Activated CD4-positive, alpha-beta T cell treated with anti-CD3 and anti-CD28 coated beads for 36 hours (primary cell): ENCODE results near the gene PRSS8. TPM values are rescaled to one million over a fixed set of nuclear protein-coding genes. Genes with fewer than 3 reads are reported as not detected.
"Not testable (repeated sequence)": the region's sequence is repeated elsewhere in the genome, so short reads cannot be mapped to it uniquely, and the experiment has no call there.

Experiments
- ATAC-seq: fragments of 200-7000 bp; cut with Tn5 transposase; one replicate; pipeline ENCODE4 v1.10.0; 2021; ENCODE audit warnings: mild to moderate bottlenecking, moderate library complexity
- CTCF ChIA-PET: fragments of 350-600 bp; sonication (Branson Sonifier 250); formaldehyde crosslinking; loops from one replicate; lab custom pipeline; 2021; ENCODE audit warnings: antibody characterized with exemption; lab: Charles Lee
- POLR2A ChIA-PET: fragments of 350-600 bp; sonication (Branson Sonifier 250); formaldehyde crosslinking; loops from one replicate; lab custom pipeline; 2021; ENCODE audit warnings: antibody characterized with exemption, inconsistent platforms; lab: Charles Lee
- DNase-seq: peaks from one replicate; pipeline ENCODE4 v3.0.0-alpha.2; 2020
- H3K27ac Mint-ChIP-seq: one replicate; pipeline ENCODE4 v1.8.0; 2021; ENCODE audit warnings: mixed read lengths
- H3K27me3 Mint-ChIP-seq: one replicate; pipeline ENCODE4 v1.8.0; 2021; ENCODE audit warnings: mixed read lengths
- H3K36me3 Mint-ChIP-seq: one replicate; pipeline ENCODE4 v1.8.0; 2021; ENCODE audit warnings: low read depth, mixed read lengths
- H3K4me1 Mint-ChIP-seq: one replicate; pipeline ENCODE4 v1.8.0; 2021; ENCODE audit warnings: mixed read lengths
- H3K4me3 Mint-ChIP-seq: one replicate; pipeline ENCODE4 v1.8.0; 2021; ENCODE audit warnings: mild to moderate bottlenecking, moderate library complexity, mixed read lengths
- H3K9me3 Mint-ChIP-seq: one replicate; pipeline ENCODE4 v1.8.0; 2021; ENCODE audit warnings: low read depth, mixed read lengths
- intact Hi-C, 2 experiments: fragments of 100-400 bp; cut with DNase I in 1 of 2; cut with micrococcal nuclease in 1 of 2; formaldehyde crosslinking; loops; one replicate each; pipeline versions ENCODE4 v1.14.2 to v1.15.1; 2022 to 2024; cut with DNase I, micrococcal nuclease
- total RNA-seq, 2 experiments: library from RNA; stranded (reverse); gene quantifications; one replicate each; pipeline ENCODE4 v1.2.3, GENCODE V29; 2021

The PRSS8 gene
- total RNA-seq, 2 experiments from 2014 or later = not detected

DNA sequence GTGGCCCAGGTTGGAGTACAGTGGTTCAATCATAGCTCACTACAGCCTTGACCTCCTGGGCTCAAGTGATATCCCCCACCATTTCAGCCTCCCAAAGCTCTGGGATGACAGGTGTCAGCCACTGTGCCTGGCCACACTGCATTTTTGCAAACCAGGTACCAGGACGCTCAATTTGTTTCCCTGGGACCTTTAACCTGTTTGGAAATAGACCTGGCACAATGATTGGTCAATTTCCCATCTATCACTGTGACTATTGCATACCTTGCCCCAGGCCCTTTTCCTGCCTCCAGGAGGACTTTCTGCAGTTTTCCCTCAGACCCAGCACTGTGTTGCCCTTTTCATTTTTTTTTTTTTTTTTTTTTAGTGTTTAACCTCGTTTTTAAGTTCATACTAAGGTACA, 33.3 kb upstream of the PRSS8 start:
- ChIA-PET CTCF (no interaction called here), POLR2A (no interaction called here)
- ATAC-seq (no peak), DNase-seq (no peak)
- H3K9me3 Mint-ChIP-seq = no peaks in the 10 kb centered on the region
- H3K4me1 Mint-ChIP-seq = no peaks in the 10 kb centered on the region
- no peak overlapping the region for H3K4me3 Mint-ChIP-seq
- no peak overlapping the region for H3K27ac Mint-ChIP-seq
- no peaks in the 10 kb centered on the region for H3K36me3 Mint-ChIP-seq
- no peaks in the 10 kb centered on the region for H3K27me3 Mint-ChIP-seq
- intact Hi-C loops = no loop called here

DNA sequence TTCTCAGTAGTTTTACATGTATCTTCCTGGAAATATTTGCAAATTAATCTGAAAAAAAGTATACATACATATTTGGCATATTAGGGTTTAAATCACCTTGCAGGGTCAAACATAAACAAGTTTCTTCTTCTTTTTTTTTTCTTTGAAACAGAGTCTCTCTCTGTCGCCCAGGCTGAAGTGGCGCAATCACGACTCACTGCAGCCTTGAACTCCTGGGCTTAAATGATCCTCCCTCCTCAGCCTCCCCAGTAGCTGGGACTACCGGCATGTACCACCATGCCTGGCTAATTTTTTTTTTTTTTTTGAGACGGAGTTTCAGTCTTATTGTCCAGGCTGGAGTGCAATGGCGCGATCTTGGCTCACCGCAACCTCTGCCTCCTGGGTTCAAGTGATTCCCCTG, 31.8 kb upstream of the PRSS8 start:
- ATAC-seq = no peak
- H3K9me3 Mint-ChIP-seq = no peaks in the 10 kb centered on the region
- ChIA-PET CTCF (interaction anchor here (1.1 kb wide), 1 partner anchor 11 kb away, joined by 4 read pairs; no protein-coding TSS in a partner anchor), POLR2A (interaction anchor here (0.6 kb wide), 1 partner anchor 10 kb away, joined by 10 read pairs; no protein-coding TSS in a partner anchor)
- no peak overlapping the region for H3K27ac Mint-ChIP-seq
- intact Hi-C loops = loop anchor here in 1 of 2 experiments (2.0 kb wide), 1 partner anchor 21 kb away; no protein-coding TSS in a partner anchor
- DNase-seq = no peak
- H3K27me3 Mint-ChIP-seq = no peaks in the 10 kb centered on the region
- H3K36me3 Mint-ChIP-seq = no peaks in the 10 kb centered on the region
- no peaks in the 10 kb centered on the region for H3K4me1 Mint-ChIP-seq
- H3K4me3 Mint-ChIP-seq = no peak overlapping the region

DNA sequence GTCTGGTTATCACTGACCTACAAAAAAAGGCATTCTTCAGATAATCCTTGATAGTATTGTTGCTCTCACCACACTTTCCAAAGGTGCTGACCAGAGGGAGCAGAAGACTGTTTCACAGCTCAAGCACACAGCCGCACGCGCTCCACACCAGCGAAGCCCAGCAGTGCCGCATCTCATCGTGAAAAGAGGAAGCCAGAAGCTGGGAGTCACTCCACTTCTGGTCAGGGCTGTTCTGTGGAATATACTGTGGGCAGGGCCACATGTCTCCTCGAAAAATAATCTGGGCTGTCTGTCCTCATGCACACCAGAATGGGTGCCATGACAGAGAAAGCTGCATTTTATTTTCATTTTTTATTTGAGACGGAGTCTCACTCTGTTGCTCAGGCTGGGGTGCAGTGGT, 21.6 kb upstream of the PRSS8 start:
- no peak for DNase-seq
- Mint-ChIP-seq H3K27me3 (no peaks in the 10 kb centered on the region), H3K36me3 (no peaks in the 10 kb centered on the region), H3K4me3 (no peak overlapping the region), H3K9me3 (no peaks in the 10 kb centered on the region), H3K27ac (no peak overlapping the region), H3K4me1 (peaks cover 7% of the 10 kb centered on the region)
- CTCF ChIA-PET = interaction anchor here (0.6 to 6.2 kb wide), 7 partner anchors 11 to 300 kb away, joined by 3 to 37 read pairs (median 4); partner anchors contain the start of gene HSD3B7
- ATAC-seq = no peak
- intact Hi-C loops = no loop called here
- POLR2A ChIA-PET = interaction anchor here (0.6 to 1.3 kb wide), 4 partner anchors 10 to 55 kb away, joined by 3 to 10 read pairs (median 3); no protein-coding TSS in a partner anchor

DNA sequence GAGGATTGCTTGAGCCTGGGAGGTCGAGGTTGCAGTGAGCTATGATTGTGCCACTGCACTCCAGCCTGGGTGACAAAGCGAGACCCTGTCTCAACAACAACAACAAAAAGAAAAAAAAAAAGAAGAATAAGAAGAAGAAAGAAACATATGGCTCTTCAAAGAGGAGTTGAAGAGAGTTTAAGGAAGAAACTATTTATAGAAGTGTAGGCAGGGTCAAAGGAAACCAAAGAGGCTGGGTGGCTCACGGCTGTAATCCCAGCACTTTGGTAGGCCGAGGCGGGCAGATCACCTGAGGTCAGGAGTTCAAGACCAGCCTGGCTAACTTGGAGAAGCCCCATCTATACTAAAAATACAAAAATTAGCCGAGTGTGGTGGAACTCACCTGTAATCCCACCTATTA, 15.4 kb upstream of the PRSS8 start:
- CTCF ChIA-PET, H3K27me3 Mint-ChIP-seq, H3K9me3 Mint-ChIP-seq, H3K36me3 Mint-ChIP-seq, ATAC-seq, intact Hi-C loops, DNase-seq, H3K4me1 Mint-ChIP-seq, H3K27ac Mint-ChIP-seq, H3K4me3 Mint-ChIP-seq, POLR2A ChIA-PET: not testable (repeated sequence)

DNA sequence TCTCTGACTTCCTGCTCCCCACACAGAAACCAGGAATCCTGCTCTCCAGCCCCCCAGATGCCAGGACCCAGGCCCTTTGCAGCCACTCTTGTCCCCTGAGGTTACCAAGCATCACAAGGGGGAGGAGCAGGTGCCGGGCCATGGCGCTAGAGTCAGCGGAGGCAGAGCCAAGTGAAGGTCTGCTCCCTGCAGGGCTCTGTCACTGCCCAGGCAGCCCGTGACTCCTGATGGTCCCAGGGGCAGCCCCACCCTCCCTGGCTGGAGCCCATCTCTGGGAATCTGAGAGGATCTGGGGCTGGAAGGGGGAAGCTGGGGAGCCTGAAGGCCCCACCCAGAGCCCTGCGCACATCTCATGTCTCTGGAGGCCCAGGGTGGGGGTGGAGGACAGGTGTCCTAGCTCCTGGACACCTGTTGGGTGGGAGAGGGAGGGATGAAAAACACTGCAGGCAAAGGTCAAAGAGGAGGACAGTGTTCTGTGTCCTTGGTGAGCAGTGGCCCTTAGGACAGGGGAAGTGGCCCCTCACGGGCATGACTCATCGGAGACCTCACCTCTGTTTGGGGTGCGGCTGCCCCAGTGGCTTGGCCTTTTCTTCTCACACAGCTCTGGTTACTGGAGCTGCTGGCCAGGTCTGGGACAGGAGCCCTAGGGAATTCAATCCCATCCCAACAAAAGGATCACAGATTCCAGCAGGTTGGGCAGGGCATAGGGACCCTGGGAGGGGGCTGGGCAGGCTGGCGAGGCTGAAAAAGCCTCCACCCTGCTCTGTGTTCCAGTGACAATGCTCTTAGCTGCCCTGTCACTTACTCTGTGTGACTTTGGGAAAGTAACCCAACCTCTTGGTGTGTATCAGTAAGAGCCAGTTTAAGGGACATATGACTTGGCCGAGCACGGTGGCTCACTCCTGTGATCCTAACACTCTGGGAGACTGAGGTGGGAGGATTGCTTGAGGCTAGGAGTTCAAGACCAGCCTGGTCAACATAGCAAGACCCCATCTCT, 14.7 kb upstream of the PRSS8 start, which contains the start of gene PRSS36:
TSS of gene PRSS36 (minus strand) at position 173 of the 997 bp plus-strand sequence. CDS start at position 142, 31 bp downstream.
- Mint-ChIP-seq H3K27ac (no peak within 1 kb of the TSS), H3K4me3 (no peak within 1 kb of the TSS), H3K27me3 (no peaks in the 10 kb centered on the region), H3K36me3 (no peaks in the 10 kb centered on the region), H3K4me1 (no peaks in the 10 kb centered on the region), H3K9me3 (no peaks in the 10 kb centered on the region)
- DNase-seq = no peak
- no peak for ATAC-seq
- intact Hi-C loops = loop anchor here in 1 of 2 experiments (10.0 kb wide), 1 partner anchor 155 kb away; no protein-coding TSS in a partner anchor
- ChIA-PET POLR2A (no interaction called here), CTCF (interaction anchor here (0.7 kb wide), 1 partner anchor 10 kb away, joined by 3 read pairs; no protein-coding TSS in a partner anchor)

DNA sequence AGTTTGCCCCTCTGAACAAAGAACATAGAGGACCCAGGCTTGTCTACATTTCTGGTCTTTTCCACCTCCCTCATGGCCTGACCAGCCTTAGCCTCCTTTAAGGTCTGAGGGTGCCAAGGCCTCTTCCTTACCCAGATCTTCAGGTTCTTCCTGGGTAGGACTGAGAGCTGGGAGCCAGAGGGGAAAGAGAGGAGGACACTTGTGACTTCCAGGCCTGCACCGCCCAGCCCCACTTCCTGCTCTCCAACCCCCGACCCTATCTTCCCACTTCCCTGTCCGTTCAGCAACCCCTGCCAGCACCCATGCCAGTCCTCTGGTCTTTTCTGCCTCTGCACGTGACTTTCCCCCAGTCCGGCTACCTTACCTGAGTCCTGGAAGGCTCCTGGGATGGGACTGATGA, 13.8 kb upstream of the PRSS8 start:
- Mint-ChIP-seq H3K36me3 (no peaks in the 10 kb centered on the region), H3K4me1 (no peaks in the 10 kb centered on the region), H3K4me3 (no peak overlapping the region), H3K27ac (no peak overlapping the region), H3K9me3 (no peaks in the 10 kb centered on the region), H3K27me3 (no peaks in the 10 kb centered on the region)
- CTCF ChIA-PET = no interaction called here
- no peak for DNase-seq
- intact Hi-C loops = loop anchor here in 1 of 2 experiments (10.0 kb wide), 1 partner anchor 155 kb away; no protein-coding TSS in a partner anchor
- ATAC-seq = no peak
- POLR2A ChIA-PET = no interaction called here

DNA sequence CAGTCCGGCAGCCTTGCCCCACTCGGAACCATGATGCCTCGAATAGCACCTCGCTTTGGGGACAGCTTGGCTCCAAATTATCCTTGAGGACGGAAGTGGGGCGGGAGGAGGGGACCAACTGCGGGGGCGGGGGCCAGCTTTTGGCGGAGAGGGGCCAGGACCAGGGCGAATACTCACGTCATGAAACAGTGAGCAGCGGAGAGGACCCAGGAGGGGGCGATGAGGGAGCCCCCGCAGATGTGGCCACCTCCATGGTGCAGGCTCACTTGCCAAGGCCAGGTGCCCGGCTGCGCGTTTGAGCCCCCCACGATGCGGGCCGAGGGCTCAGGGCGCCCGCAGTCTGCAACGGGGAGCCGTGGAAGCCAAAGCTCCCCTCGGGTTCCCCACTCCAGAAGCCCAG, 13.4 kb upstream of the PRSS8 start:
- H3K4me3 Mint-ChIP-seq = no peak overlapping the region
- POLR2A ChIA-PET = no interaction called here
- DNase-seq (no peak), ATAC-seq (no peak)
- no peaks in the 10 kb centered on the region for H3K27me3 Mint-ChIP-seq
- no peak overlapping the region for H3K27ac Mint-ChIP-seq
- no peaks in the 10 kb centered on the region for H3K9me3 Mint-ChIP-seq
- H3K36me3 Mint-ChIP-seq = no peaks in the 10 kb centered on the region
- H3K4me1 Mint-ChIP-seq = no peaks in the 10 kb centered on the region
- intact Hi-C loops = loop anchor here in 1 of 2 experiments (10.0 kb wide), 1 partner anchor 154 kb away; no protein-coding TSS in a partner anchor
- CTCF ChIA-PET = no interaction called here

DNA sequence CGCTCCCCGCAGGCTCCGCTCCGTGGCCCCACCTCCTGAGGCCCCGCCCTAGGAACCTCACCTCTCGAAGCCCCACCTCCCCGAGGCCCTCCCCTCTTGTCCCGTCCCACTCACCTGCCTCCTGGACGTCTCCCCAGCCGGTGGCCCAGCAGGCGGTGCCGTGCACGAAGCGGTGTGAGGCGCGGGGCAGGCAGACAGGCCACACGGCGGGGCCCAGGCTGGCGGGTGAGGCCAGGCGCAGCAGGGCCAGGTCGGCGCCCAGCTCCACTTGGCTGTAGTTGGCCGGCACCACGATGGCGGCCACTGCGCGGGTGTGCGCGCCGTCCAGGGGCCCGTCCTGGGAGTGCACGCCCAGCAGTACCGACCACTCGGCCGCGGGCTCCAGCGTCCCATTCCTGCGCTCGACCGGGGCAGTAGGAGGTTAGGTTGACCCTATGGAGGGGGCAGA, 12.8 kb upstream of the PRSS8 start:
- Mint-ChIP-seq H3K4me3 (no peak overlapping the region), H3K36me3 (no peaks in the 10 kb centered on the region), H3K27me3 (no peaks in the 10 kb centered on the region), H3K4me1 (peaks cover 6% of the 10 kb centered on the region), H3K9me3 (no peaks in the 10 kb centered on the region), H3K27ac (no peak overlapping the region)
- ATAC-seq (peak; percentile 30), DNase-seq (peak; percentile 27)
- intact Hi-C loops = loop anchor here in 1 of 2 experiments (10.0 kb wide), 1 partner anchor 154 kb away; no protein-coding TSS in a partner anchor
- POLR2A ChIA-PET = no interaction called here
- CTCF ChIA-PET = no interaction called here

DNA sequence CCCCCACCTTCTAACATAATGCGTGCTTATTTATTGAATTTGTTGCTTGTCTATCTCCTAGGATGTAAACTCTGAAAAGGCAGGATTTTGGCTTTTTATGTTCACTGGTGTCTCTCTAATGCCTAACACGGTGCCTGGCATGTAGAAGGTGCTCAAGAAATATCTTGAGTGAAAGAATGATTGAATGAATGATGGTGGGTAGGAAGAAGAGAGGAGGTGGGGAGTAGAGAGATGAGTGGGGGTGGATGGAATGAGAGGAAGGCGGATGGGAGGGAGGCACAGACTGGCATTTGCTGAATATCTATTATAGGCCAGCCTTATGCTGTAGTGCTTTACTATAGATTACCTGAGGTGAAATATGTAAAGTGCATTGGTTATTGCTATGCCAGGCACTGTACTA, 12.0 kb upstream of the PRSS8 start:
- ATAC-seq (no peak), DNase-seq (no peak)
- Mint-ChIP-seq H3K4me3 (no peak overlapping the region), H3K27ac (no peak overlapping the region), H3K36me3 (no peaks in the 10 kb centered on the region), H3K27me3 (no peaks in the 10 kb centered on the region), H3K9me3 (no peaks in the 10 kb centered on the region), H3K4me1 (peaks cover 6% of the 10 kb centered on the region)
- CTCF ChIA-PET = no interaction called here
- intact Hi-C loops = loop anchor here (2.0 to 10.0 kb wide), 2 partner anchors 19 to 153 kb away; no protein-coding TSS in a partner anchor
- POLR2A ChIA-PET = no interaction called here

DNA sequence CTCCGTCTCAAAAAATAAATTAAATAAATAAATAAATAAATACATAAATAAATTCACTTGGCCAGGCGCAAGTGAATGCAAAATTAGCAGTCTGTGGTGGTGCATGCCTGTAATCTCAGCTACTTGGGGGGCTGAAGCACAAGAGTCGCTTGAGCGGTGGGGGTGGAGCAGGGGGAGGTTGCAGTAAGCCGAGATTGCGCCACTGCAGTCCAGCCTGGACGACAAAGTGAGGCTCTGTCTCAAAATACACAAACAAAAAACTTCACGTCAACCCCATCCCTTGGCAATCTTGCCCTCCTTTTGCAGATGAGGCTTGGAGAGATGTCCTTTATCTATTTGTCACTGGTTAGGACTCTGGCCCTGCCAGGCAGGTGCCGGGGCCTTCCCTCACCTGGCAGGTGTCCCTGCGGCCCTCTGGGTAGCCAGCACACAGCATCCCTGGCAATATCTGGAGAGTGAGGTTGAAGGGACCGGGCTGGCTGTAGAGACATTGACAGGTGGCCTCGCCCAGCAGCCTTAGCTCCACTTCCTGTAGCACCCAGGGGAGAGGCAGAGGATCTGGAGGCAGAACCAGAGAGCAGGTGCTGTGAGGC, 10.0 kb upstream of the PRSS8 start:
- intact Hi-C loops = loop anchor here in 1 of 2 experiments (10.0 kb wide), 1 partner anchor 151 kb away; no protein-coding TSS in a partner anchor
- Mint-ChIP-seq H3K4me3 (no peak overlapping the region), H3K4me1 (peaks cover 12% of the 10 kb centered on the region), H3K27me3 (no peaks in the 10 kb centered on the region), H3K36me3 (no peaks in the 10 kb centered on the region), H3K9me3 (no peaks in the 10 kb centered on the region), H3K27ac (no peak overlapping the region)
- ATAC-seq (no peak), DNase-seq (no peak)
- ChIA-PET POLR2A (interaction anchor here (0.6 kb wide), 1 partner anchor 552 kb away, joined by 4 read pairs; no protein-coding TSS in a partner anchor), CTCF (interaction anchor here (0.6 to 4.0 kb wide), 2 partner anchors 13 to 15 kb away, joined by 3 to 37 read pairs; no protein-coding TSS in a partner anchor)

DNA sequence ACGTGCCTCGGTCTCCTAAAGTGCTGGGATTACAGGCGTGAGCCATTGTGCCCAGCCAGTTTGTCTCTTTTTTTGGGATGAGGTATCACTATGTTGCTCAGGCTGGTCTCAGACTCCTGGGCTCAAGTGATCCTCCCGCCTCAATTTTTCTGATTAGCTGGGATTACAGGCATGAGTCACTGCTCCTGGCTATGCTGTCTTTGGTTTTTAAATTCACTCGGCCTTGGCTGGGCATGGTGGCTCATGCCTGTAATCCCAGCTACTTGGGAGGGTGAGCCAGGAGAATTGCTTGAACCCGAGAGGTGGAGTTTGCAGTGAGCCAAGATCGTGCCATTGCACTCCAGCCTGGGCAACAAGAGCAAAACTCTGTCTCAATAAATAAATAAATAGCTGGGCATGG, 8.9 kb upstream of the PRSS8 start:
- H3K4me1 Mint-ChIP-seq = peaks cover 12% of the 10 kb centered on the region
- DNase-seq, H3K36me3 Mint-ChIP-seq, POLR2A ChIA-PET, H3K27ac Mint-ChIP-seq, H3K9me3 Mint-ChIP-seq, H3K27me3 Mint-ChIP-seq, ATAC-seq: not testable (repeated sequence)
- intact Hi-C loops = loop anchor here in 1 of 2 experiments (5.0 to 10.0 kb wide), 3 partner anchors 37 to 187 kb away; partner anchors contain the start of genes BCKDK and SETD1A
- H3K4me3 Mint-ChIP-seq = peak overlapping the region; percentile 12
- CTCF ChIA-PET = interaction anchor here (1.1 to 4.0 kb wide), 2 partner anchors 14 to 190 kb away, joined by 3 to 37 read pairs; no protein-coding TSS in a partner anchor
